Panc1 (cell line): Measurements from ENCODE around the gene CGGBP1. TPM values are rescaled to one million over a fixed set of nuclear protein-coding genes. Genes with fewer than 3 reads are reported as not detected.

ENCODE experiments used
- ATAC-seq: fragments of 200-7000 bp; cut with Tn5 transposase; 2 replicates; pipeline ENCODE4 v1.9.1; 2020; ENCODE audit warnings: mild to moderate bottlenecking, moderate library complexity
- BruUV-seq: library from RNA; stranded (reverse); fragments of 400-500 nt; replicated peaks from 2 replicates; lab custom pipeline; 2021; lab: Mats Ljungman, UMichigan
- CTCF ChIA-PET: fragments of 300-600 bp; sonication (Branson Sonifier 250); formaldehyde crosslinking; loops from one replicate; lab custom pipeline; 2022; ENCODE audit warnings: antibody characterized with exemption; lab: Charles Lee
- POLR2A ChIA-PET: fragments of 300-600 bp; sonication (Branson Sonifier 250); formaldehyde crosslinking; loops from one replicate; lab custom pipeline; 2022; ENCODE audit warnings: antibody characterized with exemption; lab: Charles Lee
- DNase-seq: peaks from one replicate; pipeline ENCODE4 v3.0.0-alpha.2; 2010; ENCODE audit warnings: low read depth, low spot score
- H3K27ac ChIP-seq: 2 replicates; pipeline ENCODE4 v1.5.1; 2011; ENCODE audit warnings: mild to moderate bottlenecking, low read length, inconsistent platforms
- H3K27me3 ChIP-seq: fragments of 200-500 bp; sonication (Bioruptor generic); 2 replicates; pipeline ENCODE4 v1.6.0; 2014; ENCODE audit warnings: low read length, inconsistent platforms; ENCODE audit not compliant: control insufficient read depth, insufficient read depth
- H3K36me3 ChIP-seq: fragments of 200-500 bp; sonication (Bioruptor generic); 2 replicates; pipeline ENCODE4 v1.5.1; 2014; ENCODE audit warnings: inconsistent platforms, mild to moderate bottlenecking, low read length, moderate library complexity; ENCODE audit not compliant: control insufficient read depth, insufficient read depth
- H3K4me1 ChIP-seq: 2 replicates; pipeline ENCODE4 v1.5.1; 2011; ENCODE audit warnings: inconsistent platforms, mild to moderate bottlenecking, low read length, moderate library complexity; ENCODE audit not compliant: control insufficient read depth, insufficient read depth
- H3K4me3 ChIP-seq, 2 experiments: 2 replicates each; pipeline ENCODE4 v1.5.1; 2011 to 2012; ENCODE audit warnings: low read depth in 2 of 2, low read length in 2 of 2, mild to moderate bottlenecking in 2 of 2, inconsistent platforms in 1 of 2, moderate library complexity in 1 of 2
- H3K9me3 ChIP-seq: fragments of 200-500 bp; sonication (Bioruptor generic); 2 replicates; pipeline ENCODE4 v1.5.1; 2014; ENCODE audit warnings: low read depth, mild to moderate bottlenecking, inconsistent platforms, low read length, moderate library complexity; ENCODE audit not compliant: control insufficient read depth, insufficient read depth
- POLR2AphosphoS5 ChIP-seq: IDR thresholded peaks from 2 replicates; pipeline ENCODE4 v1.6.1; 2012; ENCODE audit warnings: mild to moderate bottlenecking, low read depth, low read length, moderate library complexity
- SIN3A ChIP-seq: IDR thresholded peaks from 2 replicates; pipeline ENCODE4 v1.6.1; 2012; ENCODE audit warnings: low read depth, mild to moderate bottlenecking, low read length, moderate library complexity, borderline replicate concordance; ENCODE audit not compliant: insufficient read depth
- TCF7L2 ChIP-seq: IDR thresholded peaks from 2 replicates; pipeline ENCODE4 v1.6.1; 2011; ENCODE audit warnings: mild to moderate bottlenecking, low read depth, low read length, inconsistent platforms
- in situ Hi-C: cut with HindIII; loops from 2 replicates; pipeline ENCODE4 v1.10.0; 2016; ENCODE audit warnings: low sequenced_read_pairs, low pct_unique_long_range_greater_than_20kb
- intact Hi-C: fragments of 100-400 bp; cut with micrococcal nuclease; formaldehyde crosslinking; loops from one replicate; pipeline ENCODE4 v1.10.0; 2022; ENCODE audit not compliant: unreplicated experiment
- total RNA-seq: library from RNA; stranded (reverse); gene quantifications from one replicate; pipeline ENCODE4 v1.2.1, GENCODE V29; 2021; ENCODE audit not compliant: unreplicated experiment
- TF ChIP-seq, protein P1 (sequence below), 2 experiments: IDR thresholded peaks; 2 replicates each; pipeline ENCODE4 v1.6.1; 2011 to 2012; ENCODE audit warnings: low read depth in 2 of 2, control low read depth in 1 of 2, low read length in 1 of 2, mild to moderate bottlenecking in 1 of 2, moderate library complexity in 1 of 2; ENCODE audit not compliant: insufficient read depth in 1 of 2
- TF ChIP-seq, protein P2 (sequence below): fragments of 450-650 bp; IDR thresholded peaks from 2 replicates; pipeline ENCODE4 v1.5.1; 2017; ENCODE audit warnings: mild to moderate bottlenecking

The CGGBP1 gene
- total RNA-seq, 1 experiment from 2014 or later, result 47.2 TPM

DNA sequence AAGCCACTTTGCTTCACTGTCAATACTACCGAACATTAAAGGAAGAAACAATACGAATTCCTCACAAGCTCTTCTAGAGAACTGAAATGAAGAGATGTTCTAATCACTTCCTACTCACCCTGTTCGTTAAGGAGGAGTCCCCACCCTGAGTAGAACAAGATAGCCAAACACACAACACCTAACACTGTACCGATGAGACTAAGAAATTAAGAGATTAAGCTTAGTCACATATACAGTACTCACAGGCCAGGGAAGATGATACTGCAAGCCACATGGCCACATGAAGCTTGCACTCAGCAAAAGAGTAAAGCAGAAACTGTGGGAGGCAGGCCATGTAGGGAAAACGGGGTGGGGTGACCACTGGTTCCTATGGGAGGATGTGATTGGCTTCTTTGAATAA lies 48.0 kb downstream of the CGGBP1 start:
- ChIA-PET POLR2A (no interaction called here), CTCF (no interaction called here)
- in situ Hi-C loops (no loop called here), intact Hi-C loops (no loop called here)
- no peaks in the 10 kb centered on the region for H3K9me3 ChIP-seq
- no peak overlapping the region for H3K27ac ChIP-seq
- DNase-seq (no peak), ATAC-seq (no peak)
- no peak overlapping the region for H3K4me3 ChIP-seq
- no TSS peak for BruUV-seq
- H3K27me3 ChIP-seq, result no peaks in the 10 kb centered on the region
- H3K36me3 ChIP-seq, result no peaks in the 10 kb centered on the region
- TF ChIP-seq POLR2AphosphoS5, result no peak
- no peak for TF ChIP-seq TCF7L2
- TF ChIP-seq, protein P1, sequence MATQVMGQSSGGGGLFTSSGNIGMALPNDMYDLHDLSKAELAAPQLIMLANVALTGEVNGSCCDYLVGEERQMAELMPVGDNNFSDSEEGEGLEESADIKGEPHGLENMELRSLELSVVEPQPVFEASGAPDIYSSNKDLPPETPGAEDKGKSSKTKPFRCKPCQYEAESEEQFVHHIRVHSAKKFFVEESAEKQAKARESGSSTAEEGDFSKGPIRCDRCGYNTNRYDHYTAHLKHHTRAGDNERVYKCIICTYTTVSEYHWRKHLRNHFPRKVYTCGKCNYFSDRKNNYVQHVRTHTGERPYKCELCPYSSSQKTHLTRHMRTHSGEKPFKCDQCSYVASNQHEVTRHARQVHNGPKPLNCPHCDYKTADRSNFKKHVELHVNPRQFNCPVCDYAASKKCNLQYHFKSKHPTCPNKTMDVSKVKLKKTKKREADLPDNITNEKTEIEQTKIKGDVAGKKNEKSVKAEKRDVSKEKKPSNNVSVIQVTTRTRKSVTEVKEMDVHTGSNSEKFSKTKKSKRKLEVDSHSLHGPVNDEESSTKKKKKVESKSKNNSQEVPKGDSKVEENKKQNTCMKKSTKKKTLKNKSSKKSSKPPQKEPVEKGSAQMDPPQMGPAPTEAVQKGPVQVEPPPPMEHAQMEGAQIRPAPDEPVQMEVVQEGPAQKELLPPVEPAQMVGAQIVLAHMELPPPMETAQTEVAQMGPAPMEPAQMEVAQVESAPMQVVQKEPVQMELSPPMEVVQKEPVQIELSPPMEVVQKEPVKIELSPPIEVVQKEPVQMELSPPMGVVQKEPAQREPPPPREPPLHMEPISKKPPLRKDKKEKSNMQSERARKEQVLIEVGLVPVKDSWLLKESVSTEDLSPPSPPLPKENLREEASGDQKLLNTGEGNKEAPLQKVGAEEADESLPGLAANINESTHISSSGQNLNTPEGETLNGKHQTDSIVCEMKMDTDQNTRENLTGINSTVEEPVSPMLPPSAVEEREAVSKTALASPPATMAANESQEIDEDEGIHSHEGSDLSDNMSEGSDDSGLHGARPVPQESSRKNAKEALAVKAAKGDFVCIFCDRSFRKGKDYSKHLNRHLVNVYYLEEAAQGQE (IDR thresholded peaks at IDR 0.05; ENCODE audit: insufficient read depth in 1 of 2, low read depth in 2 of 2, low read length in 1 of 2), result no peak
- TF ChIP-seq, protein P2, sequence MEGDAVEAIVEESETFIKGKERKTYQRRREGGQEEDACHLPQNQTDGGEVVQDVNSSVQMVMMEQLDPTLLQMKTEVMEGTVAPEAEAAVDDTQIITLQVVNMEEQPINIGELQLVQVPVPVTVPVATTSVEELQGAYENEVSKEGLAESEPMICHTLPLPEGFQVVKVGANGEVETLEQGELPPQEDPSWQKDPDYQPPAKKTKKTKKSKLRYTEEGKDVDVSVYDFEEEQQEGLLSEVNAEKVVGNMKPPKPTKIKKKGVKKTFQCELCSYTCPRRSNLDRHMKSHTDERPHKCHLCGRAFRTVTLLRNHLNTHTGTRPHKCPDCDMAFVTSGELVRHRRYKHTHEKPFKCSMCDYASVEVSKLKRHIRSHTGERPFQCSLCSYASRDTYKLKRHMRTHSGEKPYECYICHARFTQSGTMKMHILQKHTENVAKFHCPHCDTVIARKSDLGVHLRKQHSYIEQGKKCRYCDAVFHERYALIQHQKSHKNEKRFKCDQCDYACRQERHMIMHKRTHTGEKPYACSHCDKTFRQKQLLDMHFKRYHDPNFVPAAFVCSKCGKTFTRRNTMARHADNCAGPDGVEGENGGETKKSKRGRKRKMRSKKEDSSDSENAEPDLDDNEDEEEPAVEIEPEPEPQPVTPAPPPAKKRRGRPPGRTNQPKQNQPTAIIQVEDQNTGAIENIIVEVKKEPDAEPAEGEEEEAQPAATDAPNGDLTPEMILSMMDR, result no peak
- no peak for TF ChIP-seq SIN3A
- no peaks in the 10 kb centered on the region for H3K4me1 ChIP-seq

DNA sequence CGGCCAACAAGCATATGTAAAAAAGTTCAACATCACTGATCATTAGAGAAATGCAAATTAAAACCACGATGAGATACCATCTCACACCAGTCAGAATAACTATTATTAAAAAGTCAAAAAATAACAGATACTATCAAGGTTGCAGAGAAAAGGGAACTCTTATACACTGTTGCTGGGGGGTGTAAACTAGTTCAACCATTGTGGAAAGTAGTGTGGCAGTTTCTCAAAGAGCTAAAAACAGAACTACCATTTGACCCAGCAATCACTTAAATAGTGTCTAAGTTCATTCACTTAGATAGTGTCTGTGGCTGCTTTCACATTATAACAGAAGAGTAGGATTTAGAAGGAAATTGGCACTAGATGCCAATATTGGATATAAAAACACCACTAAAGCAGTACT lies 49.7 kb downstream of the CGGBP1 start:
- Histone ChIP-seq H3K27me3 (no peaks in the 10 kb centered on the region), H3K4me3 (no peak overlapping the region), H3K36me3 (no peaks in the 10 kb centered on the region), H3K9me3 (no peaks in the 10 kb centered on the region), H3K27ac (no peak overlapping the region), H3K4me1 (no peaks in the 10 kb centered on the region)
- ChIA-PET POLR2A (no interaction called here), CTCF (no interaction called here)
- TF ChIP-seq POLR2AphosphoS5, result no peak
- TF ChIP-seq TCF7L2, result no peak
- TF ChIP-seq, protein P1 (IDR thresholded peaks at IDR 0.05; ENCODE audit: insufficient read depth in 1 of 2, low read depth in 2 of 2, low read length in 1 of 2), result no peak
- TF ChIP-seq, protein P2, result no peak
- no peak for TF ChIP-seq SIN3A
- no TSS peak for BruUV-seq
- ATAC-seq (no peak), DNase-seq (no peak)
- intact Hi-C loops, result loop anchor here (5.0 kb wide), 2 partner anchors 103 to 922 kb away; no protein-coding TSS in a partner anchor
- in situ Hi-C loops, result no loop called here
